ENCODE measurements around the gene CCDC50.

DNA sequence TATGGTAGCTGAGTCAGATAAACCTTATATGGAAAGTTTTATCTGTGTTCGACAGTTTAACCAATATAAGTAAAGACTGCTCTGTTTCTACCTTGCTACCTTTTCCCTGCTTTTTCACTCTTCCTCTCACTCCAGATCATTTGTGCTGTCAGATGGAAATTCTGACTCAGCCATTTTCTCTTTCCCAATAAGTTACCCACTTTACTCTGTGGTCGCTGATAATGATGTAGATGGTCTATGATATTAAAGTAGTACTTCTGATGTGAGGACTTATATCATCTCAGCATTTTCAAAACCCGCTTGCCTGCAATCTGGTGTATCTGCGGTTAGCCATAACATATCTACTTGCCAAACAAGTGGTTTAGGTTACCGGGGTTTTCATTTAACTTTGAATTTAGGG is 16.1 kb downstream of the CCDC50 start:
- TF ChIP-seq, protein P1, sequence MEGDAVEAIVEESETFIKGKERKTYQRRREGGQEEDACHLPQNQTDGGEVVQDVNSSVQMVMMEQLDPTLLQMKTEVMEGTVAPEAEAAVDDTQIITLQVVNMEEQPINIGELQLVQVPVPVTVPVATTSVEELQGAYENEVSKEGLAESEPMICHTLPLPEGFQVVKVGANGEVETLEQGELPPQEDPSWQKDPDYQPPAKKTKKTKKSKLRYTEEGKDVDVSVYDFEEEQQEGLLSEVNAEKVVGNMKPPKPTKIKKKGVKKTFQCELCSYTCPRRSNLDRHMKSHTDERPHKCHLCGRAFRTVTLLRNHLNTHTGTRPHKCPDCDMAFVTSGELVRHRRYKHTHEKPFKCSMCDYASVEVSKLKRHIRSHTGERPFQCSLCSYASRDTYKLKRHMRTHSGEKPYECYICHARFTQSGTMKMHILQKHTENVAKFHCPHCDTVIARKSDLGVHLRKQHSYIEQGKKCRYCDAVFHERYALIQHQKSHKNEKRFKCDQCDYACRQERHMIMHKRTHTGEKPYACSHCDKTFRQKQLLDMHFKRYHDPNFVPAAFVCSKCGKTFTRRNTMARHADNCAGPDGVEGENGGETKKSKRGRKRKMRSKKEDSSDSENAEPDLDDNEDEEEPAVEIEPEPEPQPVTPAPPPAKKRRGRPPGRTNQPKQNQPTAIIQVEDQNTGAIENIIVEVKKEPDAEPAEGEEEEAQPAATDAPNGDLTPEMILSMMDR (optimal IDR thresholded peaks at IDR 0.05 in 1 of 3, IDR thresholded peaks at IDR 0.05 in 1 of 3, conservative IDR thresholded peaks at IDR 0.05 in 1 of 3; ENCODE audit: extremely low read depth in 1 of 3, insufficient read depth in 2 of 3, low read length in 3 of 3) = no peak
- no peak for TF ChIP-seq EZH2 (IDR thresholded peaks at IDR 0.05; ENCODE audit: low read length)
